Astrocyte of the spinal cord (primary cell): Measurements from ENCODE around the gene ADARB2.
"Not testable (repeated sequence)": the region's sequence is repeated elsewhere in the genome, so short reads cannot be mapped to it uniquely, and the experiment has no call there.

ENCODE experiments used
- DNase-seq: peaks from one replicate; pipeline ENCODE4 v3.0.0; 2011; ENCODE audit warnings: low read depth, low spot score
- H3K4me3 ChIP-seq: 2 replicates; pipeline ENCODE4 v1.5.1; 2011; ENCODE audit warnings: low read depth, mild to moderate bottlenecking, low read length, moderate library complexity
- CTCF ChIP-seq: IDR thresholded peaks from 2 replicates; pipeline ENCODE4 v1.5.1; 2012; ENCODE audit warnings: low read depth, mild to moderate bottlenecking, low read length, inconsistent platforms
- in situ Hi-C: cut with HindIII; loops from 2 replicates; pipeline ENCODE4 v1.10.0; 2017; ENCODE audit warnings: low sequenced_read_pairs

The ADARB2 gene

DNA sequence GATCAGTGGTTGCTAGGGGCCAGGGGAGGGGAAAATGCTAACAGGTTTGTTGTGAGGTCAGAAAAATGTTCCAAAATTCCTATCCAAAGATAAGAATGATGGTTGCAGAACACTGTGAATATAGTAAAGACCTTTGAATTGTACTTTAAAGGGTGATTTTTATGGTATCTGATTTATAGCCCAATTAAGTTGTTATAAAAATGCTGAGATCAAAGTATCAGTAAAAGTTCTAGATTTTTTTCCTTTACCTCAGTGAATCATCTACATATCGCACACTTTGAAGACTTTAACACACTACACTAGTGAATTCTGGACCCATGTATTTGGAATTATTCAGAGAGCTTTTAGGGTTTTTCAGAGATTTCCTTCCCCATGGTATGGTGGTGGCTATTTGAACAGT lies 405.8 kb downstream of the ADARB2 start:
- H3K4me3 ChIP-seq = no peak overlapping the region
- DNase-seq = no peak
- in situ Hi-C loops = no loop called here
- no peak for TF ChIP-seq CTCF

DNA sequence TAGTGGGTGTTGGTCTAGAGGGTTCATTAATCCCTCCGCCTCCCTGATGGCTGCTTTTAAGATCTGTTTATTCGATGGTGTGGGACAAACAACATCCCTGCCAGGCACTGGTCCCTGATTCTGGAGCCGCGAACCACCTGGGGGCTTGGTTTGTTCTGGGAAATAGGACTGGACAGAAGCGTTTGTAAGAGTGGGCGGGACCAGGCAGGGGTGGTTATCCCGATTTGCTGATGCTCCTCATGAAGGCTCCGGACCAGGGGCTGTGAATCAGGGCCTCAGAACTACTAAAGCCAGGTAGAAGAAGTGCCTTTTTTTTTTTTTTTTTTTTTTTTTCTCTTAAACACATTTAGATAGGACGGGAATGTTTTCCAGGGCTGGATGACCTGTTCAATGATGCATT lies 407.7 kb downstream of the ADARB2 start:
- no peak overlapping the region for H3K4me3 ChIP-seq
- no peak for TF ChIP-seq CTCF
- in situ Hi-C loops = no loop called here
- DNase-seq = no peak

- no peak for TF ChIP-seq CTCF
- in situ Hi-C loops = no loop called here
- no peak for DNase-seq
- H3K4me3 ChIP-seq = no peak overlapping the region
These were observed 408.2 kb downstream of the ADARB2 start for GRCh38 chr10:1328981-1329614.

GRCh38 chr10:1328161-1328823 lies 409.0 kb downstream of the ADARB2 start:
- H3K4me3 ChIP-seq = no peak overlapping the region
- no peak for TF ChIP-seq CTCF
- in situ Hi-C loops = no loop called here
- no peak for DNase-seq

DNA sequence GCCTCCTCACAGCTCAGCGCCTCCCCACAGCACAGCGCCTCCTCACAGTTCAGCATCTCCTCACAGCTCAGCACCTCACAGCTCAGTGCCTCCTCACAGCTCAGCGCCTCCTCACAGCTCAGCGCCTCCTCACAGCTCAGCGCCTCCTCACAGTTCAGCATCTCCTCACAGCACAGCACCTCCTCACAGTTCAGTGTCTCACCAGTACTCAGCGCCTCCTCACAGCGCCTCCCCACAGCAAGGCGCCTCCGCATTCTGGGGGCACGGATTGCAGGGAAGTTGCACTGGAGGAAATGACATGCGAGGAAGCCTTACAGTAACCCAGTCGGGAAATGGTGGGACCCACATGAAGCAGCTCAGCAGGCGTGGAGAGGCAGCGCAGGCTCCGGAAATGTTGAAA lies 409.6 kb downstream of the ADARB2 start:
- no peak for TF ChIP-seq CTCF
- DNase-seq = no peak
- no peak overlapping the region for H3K4me3 ChIP-seq
- in situ Hi-C loops = no loop called here

DNA sequence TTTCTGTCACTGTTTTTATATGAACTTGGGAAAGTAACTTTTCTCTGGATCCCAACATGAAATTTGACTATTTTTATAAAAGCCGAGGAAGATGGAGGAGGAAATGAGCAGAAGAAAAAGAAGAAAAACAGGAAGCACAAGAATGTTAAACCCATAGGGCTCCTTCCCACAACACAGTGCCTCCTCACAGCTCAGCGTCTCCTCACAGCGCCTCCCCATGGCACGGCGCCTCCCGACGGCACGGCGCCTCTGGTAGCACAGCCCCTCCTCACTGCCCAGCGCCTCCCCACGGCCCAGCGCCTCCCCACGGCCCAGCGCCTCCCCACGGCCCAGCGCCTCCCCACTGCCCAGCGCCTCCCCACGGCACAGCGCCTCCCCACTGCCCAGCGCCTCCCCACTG lies 410.8 kb downstream of the ADARB2 start:
- in situ Hi-C loops, DNase-seq, H3K4me3 ChIP-seq: not testable (repeated sequence)

GRCh38 chr10:1324903-1325302 lies 412.4 kb downstream of the ADARB2 start:
- H3K4me3 ChIP-seq = no peak overlapping the region
- in situ Hi-C loops = no loop called here
- TF ChIP-seq CTCF = no peak
- no peak for DNase-seq
